T-helper 1 cell treated with Interleukin-12 subunit alpha and Interleukin-12 subunit beta and Interleukin-4 antibody, amounts not matched to agents 30 μg/mL and 1 μg/mL, for 36 hours (primary cell): ENCODE data around the gene SLC8A3.

Experiments used
- H3K27ac Mint-ChIP-seq: one replicate; pipeline ENCODE4 v1.8.0; 2021; ENCODE audit warnings: mild to moderate bottlenecking, mixed read lengths
- H3K27me3 Mint-ChIP-seq: one replicate; pipeline ENCODE4 v1.8.0; 2021; ENCODE audit warnings: low read depth, mixed read lengths
- H3K36me3 Mint-ChIP-seq: one replicate; pipeline ENCODE4 v1.8.0; 2021; ENCODE audit warnings: low read depth, mixed read lengths
- H3K4me1 Mint-ChIP-seq: one replicate; pipeline ENCODE4 v1.8.0; 2021; ENCODE audit warnings: low read depth, mixed read lengths
- H3K4me3 Mint-ChIP-seq: one replicate; pipeline ENCODE4 v1.8.0; 2021; ENCODE audit warnings: mild to moderate bottlenecking, moderate library complexity, mixed read lengths
- H3K9me3 Mint-ChIP-seq: one replicate; pipeline ENCODE4 v1.8.0; 2021; ENCODE audit warnings: mixed read lengths

The SLC8A3 gene

DNA sequence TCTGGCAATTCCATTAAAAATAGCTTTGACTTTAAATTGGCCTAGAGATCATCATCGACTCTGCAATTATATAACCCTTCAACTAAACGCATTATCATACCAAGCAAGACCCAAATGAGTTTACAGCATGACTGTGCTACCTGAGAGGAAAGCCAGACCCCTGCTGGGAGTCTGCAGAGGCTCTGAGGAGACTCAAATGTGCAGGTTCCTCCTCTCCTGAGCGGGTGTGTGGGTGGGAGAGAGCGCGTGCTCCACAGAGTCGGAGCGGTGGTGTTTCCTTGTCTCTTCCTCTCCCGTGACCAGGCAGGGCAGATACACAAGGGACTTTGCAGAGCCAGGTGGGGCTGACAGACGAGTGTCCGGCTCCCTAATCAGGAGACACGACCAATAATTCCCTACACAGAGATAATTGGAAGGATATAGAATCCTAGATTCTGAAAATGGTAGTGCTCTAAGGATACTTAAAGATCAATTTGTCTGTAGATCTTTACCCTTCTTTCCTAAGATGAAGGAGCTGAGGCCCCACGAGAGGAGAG lies 74.1 kb downstream of the SLC8A3 start:
- no peaks in the 10 kb centered on the region for H3K27me3 Mint-ChIP-seq
- H3K4me1 Mint-ChIP-seq: no peaks in the 10 kb centered on the region
- no peaks in the 10 kb centered on the region for H3K9me3 Mint-ChIP-seq
- H3K4me3 Mint-ChIP-seq: no peak overlapping the region
- H3K27ac Mint-ChIP-seq: no peak overlapping the region
- no peaks in the 10 kb centered on the region for H3K36me3 Mint-ChIP-seq

DNA sequence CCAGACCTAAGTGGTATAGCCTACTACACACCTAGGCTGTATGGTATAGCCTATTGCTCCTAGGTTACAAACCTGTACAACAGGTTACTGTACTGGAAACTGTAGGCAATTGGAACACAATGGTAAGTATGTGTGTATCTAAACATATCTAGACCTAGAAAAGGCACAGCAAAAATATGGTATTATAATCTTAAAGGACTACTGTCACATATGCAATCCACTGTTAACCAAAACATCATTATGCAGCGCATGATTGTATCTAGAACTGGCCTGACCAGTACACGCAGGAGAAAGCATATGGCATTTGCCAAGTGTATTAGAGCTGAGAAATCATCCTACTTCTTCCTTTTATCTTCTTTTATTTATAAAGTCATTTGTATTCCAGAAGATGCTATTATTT lies 75.5 kb downstream of the SLC8A3 start:
- H3K27ac Mint-ChIP-seq: no peak overlapping the region
- no peak overlapping the region for H3K4me3 Mint-ChIP-seq
- peaks cover 5% of the 10 kb centered on the region for H3K27me3 Mint-ChIP-seq
- H3K36me3 Mint-ChIP-seq: no peaks in the 10 kb centered on the region
- no peaks in the 10 kb centered on the region for H3K9me3 Mint-ChIP-seq
- H3K4me1 Mint-ChIP-seq: no peaks in the 10 kb centered on the region

DNA sequence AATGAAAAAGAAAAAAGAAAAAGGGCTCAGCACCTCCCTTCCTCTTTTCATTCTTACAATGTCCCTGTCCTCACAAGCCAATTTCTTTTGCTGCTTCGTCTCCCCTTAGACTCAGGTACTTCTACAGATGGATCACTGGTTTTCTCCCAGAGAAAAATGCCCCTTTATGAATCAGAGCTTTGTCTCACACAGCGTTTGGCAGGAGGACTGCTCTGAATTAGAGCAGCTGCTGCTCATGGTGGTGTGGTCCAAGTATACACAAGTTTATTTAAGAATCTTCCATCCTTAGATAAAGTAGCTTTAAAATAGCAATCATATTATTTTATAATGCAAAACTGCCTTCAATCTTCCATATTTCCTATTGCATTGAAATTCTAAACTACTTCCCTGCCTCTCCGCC lies 80.3 kb downstream of the SLC8A3 start:
- H3K27ac Mint-ChIP-seq: no peak overlapping the region
- no peaks in the 10 kb centered on the region for H3K9me3 Mint-ChIP-seq
- no peaks in the 10 kb centered on the region for H3K4me1 Mint-ChIP-seq
- no peak overlapping the region for H3K4me3 Mint-ChIP-seq
- no peaks in the 10 kb centered on the region for H3K36me3 Mint-ChIP-seq
- peaks cover 18% of the 10 kb centered on the region for H3K27me3 Mint-ChIP-seq

DNA sequence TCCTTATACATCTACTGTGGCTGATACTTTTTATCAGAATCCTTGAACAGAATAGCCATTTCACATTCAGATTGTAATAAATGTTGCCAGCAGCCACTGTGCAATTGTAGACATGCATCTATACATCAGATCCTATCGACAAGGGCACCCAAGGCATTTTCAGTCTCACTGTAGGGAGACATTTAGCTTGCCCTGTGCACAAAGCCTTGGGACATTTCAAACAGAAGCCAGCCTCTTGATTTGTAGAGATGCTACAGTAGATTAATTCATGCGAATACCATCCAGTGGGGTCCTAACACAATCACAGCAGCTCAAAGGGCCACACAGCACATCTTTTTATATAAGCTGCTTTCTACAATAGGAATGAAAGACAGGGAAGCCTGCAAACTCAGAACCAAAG lies 81.4 kb downstream of the SLC8A3 start:
- peaks cover 26% of the 10 kb centered on the region for H3K27me3 Mint-ChIP-seq
- no peaks in the 10 kb centered on the region for H3K36me3 Mint-ChIP-seq
- no peaks in the 10 kb centered on the region for H3K9me3 Mint-ChIP-seq
- H3K4me1 Mint-ChIP-seq: no peaks in the 10 kb centered on the region
- no peak overlapping the region for H3K27ac Mint-ChIP-seq
- no peak overlapping the region for H3K4me3 Mint-ChIP-seq

DNA sequence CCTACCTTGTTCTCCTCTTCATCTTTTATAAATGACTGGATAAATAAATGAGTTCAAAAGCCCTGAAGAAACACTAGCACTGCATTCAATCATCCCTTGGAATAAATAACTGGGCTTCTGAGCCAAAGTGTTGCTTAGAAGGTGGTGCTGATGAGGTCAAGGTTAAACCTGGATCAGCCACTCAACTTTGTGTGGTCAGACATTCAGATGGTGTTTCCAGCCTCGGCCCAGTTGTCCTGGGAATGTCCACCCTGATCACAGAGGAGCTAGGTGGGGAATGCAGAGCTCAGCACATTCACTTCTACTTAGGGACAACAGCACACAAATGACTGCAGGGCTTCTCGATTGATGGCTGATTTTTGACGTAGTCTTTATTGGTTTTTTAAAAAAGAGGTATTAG lies 88.7 kb downstream of the SLC8A3 start:
- no peaks in the 10 kb centered on the region for H3K36me3 Mint-ChIP-seq
- no peak overlapping the region for H3K27ac Mint-ChIP-seq
- H3K9me3 Mint-ChIP-seq: no peaks in the 10 kb centered on the region
- peaks cover 35% of the 10 kb centered on the region for H3K27me3 Mint-ChIP-seq
- no peak overlapping the region for H3K4me3 Mint-ChIP-seq
- no peaks in the 10 kb centered on the region for H3K4me1 Mint-ChIP-seq

DNA sequence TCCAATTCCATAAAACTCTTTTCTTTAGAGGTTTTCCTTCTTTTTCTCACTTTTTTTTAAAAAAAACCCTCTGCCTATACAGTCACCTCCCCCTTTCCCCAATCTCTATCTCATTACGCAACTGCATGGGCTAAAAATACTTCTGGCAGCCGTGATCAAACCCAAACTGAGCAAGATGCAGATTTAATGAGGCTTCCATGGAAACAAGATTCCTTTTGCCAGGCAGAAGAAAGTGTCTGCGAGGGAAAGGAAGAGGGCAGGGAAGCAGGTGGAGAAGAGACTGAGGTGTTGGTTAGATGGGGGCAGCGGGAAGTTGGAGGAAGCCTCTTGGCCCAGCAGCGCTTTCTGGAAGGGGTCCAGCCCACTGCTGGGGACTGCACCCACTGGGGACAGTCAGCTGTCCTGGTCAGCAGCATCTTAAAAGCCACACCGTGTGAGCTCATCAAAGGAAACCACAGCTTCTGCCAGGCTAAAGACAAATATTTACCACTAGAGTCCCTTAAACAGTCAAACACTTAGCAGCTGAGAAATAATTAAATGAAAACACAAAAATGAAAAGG lies 90.4 kb downstream of the SLC8A3 start:
- no peak overlapping the region for H3K27ac Mint-ChIP-seq
- no peak overlapping the region for H3K4me3 Mint-ChIP-seq
- no peaks in the 10 kb centered on the region for H3K36me3 Mint-ChIP-seq
- H3K27me3 Mint-ChIP-seq: peaks cover 30% of the 10 kb centered on the region
- H3K9me3 Mint-ChIP-seq: no peaks in the 10 kb centered on the region
- H3K4me1 Mint-ChIP-seq: no peaks in the 10 kb centered on the region

DNA sequence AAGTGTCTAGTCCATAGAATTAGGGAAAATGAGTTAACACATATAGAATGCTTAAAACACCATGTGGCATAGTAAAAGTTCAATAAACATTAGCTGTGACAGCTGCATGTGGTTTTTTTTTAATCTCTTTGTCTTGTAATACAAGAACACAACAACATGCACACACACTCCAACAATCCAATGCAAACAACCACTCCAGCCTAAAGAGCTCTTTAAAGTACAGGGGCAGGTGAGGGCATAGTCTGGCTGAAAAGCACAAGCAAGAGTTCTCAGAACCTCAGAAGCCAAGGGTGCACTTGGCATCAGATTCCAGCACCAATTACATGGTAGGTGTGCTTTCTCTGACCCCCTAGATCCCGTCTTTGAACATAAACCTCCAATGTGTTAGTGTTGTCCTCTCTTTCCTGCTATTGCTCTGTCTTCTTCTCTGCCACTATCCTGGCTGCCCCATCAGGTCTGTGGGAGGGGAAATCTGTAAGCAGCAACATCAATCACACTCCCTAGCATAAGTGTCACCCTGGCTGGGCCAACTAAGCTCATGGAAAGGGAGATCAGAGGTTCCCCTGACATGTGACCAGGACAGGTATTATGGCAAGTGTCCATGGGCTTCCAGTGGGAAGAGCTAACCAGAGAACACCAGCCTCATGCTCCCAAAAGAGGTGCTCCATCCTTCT lies 91.0 kb downstream of the SLC8A3 start:
- H3K36me3 Mint-ChIP-seq: no peaks in the 10 kb centered on the region
- H3K4me3 Mint-ChIP-seq: no peak overlapping the region
- no peaks in the 10 kb centered on the region for H3K9me3 Mint-ChIP-seq
- H3K4me1 Mint-ChIP-seq: no peaks in the 10 kb centered on the region
- no peak overlapping the region for H3K27ac Mint-ChIP-seq
- peaks cover 26% of the 10 kb centered on the region for H3K27me3 Mint-ChIP-seq

DNA sequence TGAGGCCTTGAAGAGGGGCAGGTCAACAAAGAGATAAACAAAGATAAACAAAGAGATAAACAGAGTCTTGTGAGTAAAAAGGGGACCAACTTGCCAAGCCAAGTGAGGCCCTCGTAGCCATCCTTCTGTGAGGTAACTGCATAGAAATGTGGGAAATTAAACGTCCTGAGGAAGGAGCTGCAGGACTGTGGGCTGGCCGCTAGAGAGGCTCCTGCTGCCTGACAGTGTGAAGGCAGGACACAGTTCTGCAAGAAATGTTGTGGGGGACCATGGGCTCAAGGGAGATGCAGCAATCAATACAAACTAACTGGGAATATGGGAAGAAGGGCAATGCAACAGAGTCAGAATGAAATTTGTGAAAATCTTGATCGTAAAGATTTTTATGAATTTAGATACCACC lies 91.9 kb downstream of the SLC8A3 start:
- no peak overlapping the region for H3K4me3 Mint-ChIP-seq
- no peaks in the 10 kb centered on the region for H3K9me3 Mint-ChIP-seq
- H3K27ac Mint-ChIP-seq: no peak overlapping the region
- H3K36me3 Mint-ChIP-seq: no peaks in the 10 kb centered on the region
- no peaks in the 10 kb centered on the region for H3K4me1 Mint-ChIP-seq
- peaks cover 27% of the 10 kb centered on the region for H3K27me3 Mint-ChIP-seq

DNA sequence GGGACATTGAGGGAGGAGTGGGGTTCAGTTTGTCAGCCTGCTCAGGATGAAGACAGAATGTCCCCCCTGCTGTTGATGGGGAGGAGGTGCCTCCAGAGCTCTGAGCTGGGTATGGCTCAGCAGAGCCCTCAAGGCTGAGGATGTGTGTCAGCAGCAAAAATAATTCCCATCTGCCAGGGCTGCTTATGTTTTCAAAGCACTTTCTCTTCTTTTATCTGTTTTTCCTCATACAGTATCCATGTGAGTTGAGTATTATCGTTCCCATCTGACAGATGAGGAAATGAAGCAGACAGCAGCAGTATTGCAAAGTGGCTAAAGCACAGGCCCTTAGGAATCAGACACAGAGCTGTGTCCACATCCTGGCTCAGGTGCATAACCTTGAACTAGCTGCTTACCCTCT lies 94.1 kb downstream of the SLC8A3 start:
- H3K9me3 Mint-ChIP-seq: no peaks in the 10 kb centered on the region
- H3K27me3 Mint-ChIP-seq: peaks cover 14% of the 10 kb centered on the region
- H3K4me3 Mint-ChIP-seq: no peak overlapping the region
- H3K36me3 Mint-ChIP-seq: no peaks in the 10 kb centered on the region
- no peaks in the 10 kb centered on the region for H3K4me1 Mint-ChIP-seq
- no peak overlapping the region for H3K27ac Mint-ChIP-seq

DNA sequence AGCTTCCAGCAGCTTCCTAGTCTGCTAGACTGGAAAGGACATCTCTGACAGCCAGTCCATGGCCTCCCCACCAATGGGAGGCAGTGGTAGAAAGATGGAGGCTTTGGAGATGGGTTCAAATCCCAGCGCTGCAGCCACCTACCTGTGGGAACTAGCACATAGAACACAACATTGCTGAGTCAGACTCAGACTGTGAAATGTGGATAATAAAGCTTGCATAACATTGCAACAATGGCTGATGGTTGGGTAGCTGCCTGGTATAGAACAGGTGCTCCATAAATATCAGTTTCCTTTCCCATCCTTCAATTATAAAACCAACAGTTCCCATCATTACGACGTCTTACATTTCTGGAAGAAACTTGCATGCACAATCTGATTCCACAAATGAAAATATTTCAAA lies 94.6 kb downstream of the SLC8A3 start:
- H3K27ac Mint-ChIP-seq: no peak overlapping the region
- H3K36me3 Mint-ChIP-seq: no peaks in the 10 kb centered on the region
- H3K27me3 Mint-ChIP-seq: peaks cover 14% of the 10 kb centered on the region
- no peaks in the 10 kb centered on the region for H3K4me1 Mint-ChIP-seq
- H3K4me3 Mint-ChIP-seq: no peak overlapping the region
- H3K9me3 Mint-ChIP-seq: no peaks in the 10 kb centered on the region

DNA sequence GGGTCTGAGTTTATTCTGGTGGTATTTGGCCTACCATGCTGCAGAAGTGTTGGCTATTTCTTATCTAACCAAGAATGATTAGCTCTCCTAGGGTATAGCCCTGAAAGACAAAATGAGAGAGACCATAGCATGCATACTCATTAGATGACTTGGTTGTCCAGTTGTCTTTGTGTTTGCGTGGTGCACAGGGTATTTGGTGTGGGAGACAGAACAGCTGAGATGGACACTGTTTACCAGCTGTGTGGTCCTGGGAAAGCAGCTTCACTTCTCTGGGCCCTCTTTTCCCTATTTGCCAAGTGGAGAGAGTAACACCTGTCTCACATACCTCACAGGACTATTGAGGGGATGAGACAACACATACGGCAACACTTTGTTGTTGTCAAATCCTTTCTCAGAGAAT lies 95.6 kb downstream of the SLC8A3 start:
- Mint-ChIP-seq H3K4me3 (no peak overlapping the region), H3K27me3 (peaks cover 8% of the 10 kb centered on the region), H3K27ac (no peak overlapping the region), H3K36me3 (no peaks in the 10 kb centered on the region), H3K4me1 (no peaks in the 10 kb centered on the region), H3K9me3 (no peaks in the 10 kb centered on the region)

DNA sequence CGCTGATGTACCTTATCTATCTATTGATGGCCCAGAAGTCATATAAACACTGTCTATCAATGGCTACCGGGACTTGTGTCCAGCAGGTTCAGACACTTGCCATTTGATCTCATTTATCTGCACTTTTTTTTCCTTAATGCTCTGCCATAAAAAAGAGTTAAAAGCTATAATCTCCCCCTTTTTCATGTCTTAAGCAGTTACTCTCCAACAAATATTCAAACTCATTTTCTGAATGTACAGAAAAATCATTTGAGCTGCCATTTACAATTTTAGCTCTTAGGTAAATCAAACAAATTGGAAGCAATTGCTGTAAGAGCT lies 101.4 kb downstream of the SLC8A3 start:
- H3K4me3 Mint-ChIP-seq: no peak overlapping the region

DNA sequence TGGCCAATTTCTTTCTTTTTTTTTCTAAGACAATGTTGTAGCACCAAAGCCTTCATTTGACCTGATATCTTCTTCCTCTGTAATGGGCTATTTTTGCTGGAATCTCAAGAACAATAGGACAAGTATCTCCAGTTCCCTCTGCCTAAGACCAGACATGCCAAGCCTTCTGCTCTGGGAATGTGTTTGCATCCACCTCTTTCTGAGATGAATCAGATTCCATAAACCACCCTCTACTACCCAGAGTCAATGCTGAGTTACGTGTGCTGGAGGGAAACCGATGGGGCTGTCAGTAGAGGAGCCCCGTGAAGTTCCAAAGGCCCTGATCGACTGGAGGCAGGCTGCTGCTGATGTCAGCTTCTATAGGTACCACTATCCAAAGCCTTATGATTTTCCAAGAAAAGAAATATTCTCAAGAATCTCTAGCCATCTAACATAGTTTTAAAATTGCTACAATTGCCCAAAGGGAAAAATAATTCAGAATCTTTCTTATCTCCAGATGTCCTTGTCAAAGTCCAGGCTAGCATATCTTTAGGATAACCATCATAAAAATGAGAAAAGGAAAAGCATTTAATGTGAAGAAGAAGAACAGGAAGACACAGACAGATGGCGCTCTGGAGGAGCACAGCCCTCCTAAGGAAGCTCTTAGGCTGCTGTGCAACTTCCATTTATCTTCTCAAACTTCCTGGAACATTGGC lies 101.9 kb downstream of the SLC8A3 start:
- Mint-ChIP-seq H3K4me1 (no peaks in the 10 kb centered on the region), H3K27ac (no peak overlapping the region), H3K9me3 (no peaks in the 10 kb centered on the region), H3K36me3 (no peaks in the 10 kb centered on the region), H3K4me3 (no peak overlapping the region), H3K27me3 (peaks cover 12% of the 10 kb centered on the region)

More for the DNA sequence above, 101.4 kb downstream of the SLC8A3 start:
- Mint-ChIP-seq H3K4me1 (no peaks in the 10 kb centered on the region), H3K36me3 (no peaks in the 10 kb centered on the region), H3K27me3 (peaks cover 16% of the 10 kb centered on the region), H3K9me3 (no peaks in the 10 kb centered on the region), H3K27ac (no peak overlapping the region)

DNA sequence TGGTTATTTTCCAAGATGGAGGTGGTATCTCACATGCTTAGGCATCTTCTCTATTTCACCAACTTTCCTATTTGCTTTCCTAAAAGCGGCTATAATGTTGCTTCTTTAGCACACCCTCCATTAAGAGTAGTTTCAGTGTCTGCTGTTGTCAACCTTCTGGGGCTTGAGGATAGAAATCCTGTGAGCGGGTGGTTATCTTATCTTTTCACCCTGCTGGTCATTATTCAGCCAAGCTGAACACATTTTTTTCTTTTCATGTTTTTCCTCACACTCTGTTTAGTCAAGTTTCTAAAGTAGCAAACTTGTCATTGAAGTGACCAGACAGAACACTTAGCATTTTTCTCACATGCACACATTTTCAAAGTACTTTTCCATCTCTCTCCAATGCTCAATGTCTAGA lies 104.5 kb downstream of the SLC8A3 start:
- Mint-ChIP-seq H3K36me3 (no peaks in the 10 kb centered on the region), H3K4me3 (no peak overlapping the region), H3K27me3 (peaks cover 18% of the 10 kb centered on the region), H3K4me1 (no peaks in the 10 kb centered on the region), H3K9me3 (no peaks in the 10 kb centered on the region), H3K27ac (no peak overlapping the region)

DNA sequence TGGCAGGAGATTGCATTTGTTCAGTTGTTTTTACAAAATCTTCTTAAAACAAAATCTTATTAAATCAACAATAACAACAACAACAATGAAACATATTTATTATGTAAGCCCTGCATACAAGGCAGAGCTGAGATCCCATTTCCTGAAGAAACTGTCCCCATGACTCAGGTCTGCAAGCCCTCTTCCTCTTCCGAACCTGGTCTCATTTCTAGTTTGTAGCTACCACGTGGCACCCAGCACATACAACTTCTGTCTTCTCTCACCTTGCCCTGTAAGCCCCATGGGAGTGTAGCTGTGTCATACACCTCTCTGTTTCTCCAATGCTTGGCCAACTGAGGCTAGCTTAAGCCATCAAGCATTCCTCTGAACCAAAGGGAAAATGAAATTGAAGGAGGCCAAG lies 106.4 kb downstream of the SLC8A3 start:
- Mint-ChIP-seq H3K4me1 (no peaks in the 10 kb centered on the region), H3K9me3 (no peaks in the 10 kb centered on the region), H3K27ac (no peak overlapping the region), H3K27me3 (peaks cover 18% of the 10 kb centered on the region), H3K36me3 (no peaks in the 10 kb centered on the region), H3K4me3 (no peak overlapping the region)
